GM21367 (cell line): ENCODE measurements around the gene UBXN6.

Experiments
- ATAC-seq: cut with Tn5 transposase; IDR thresholded peaks from one replicate; pipeline ENCODE4 v1.9.1; 2021; ENCODE audit not compliant: unreplicated experiment

Gene UBXN6

GRCh38 chr19:4493929-4494690 is 36.5 kb upstream of the UBXN6 start:
- ATAC-seq = no peak

GRCh38 chr19:4493104-4493928 is 35.7 kb upstream of the UBXN6 start:
- no peak for ATAC-seq

DNA sequence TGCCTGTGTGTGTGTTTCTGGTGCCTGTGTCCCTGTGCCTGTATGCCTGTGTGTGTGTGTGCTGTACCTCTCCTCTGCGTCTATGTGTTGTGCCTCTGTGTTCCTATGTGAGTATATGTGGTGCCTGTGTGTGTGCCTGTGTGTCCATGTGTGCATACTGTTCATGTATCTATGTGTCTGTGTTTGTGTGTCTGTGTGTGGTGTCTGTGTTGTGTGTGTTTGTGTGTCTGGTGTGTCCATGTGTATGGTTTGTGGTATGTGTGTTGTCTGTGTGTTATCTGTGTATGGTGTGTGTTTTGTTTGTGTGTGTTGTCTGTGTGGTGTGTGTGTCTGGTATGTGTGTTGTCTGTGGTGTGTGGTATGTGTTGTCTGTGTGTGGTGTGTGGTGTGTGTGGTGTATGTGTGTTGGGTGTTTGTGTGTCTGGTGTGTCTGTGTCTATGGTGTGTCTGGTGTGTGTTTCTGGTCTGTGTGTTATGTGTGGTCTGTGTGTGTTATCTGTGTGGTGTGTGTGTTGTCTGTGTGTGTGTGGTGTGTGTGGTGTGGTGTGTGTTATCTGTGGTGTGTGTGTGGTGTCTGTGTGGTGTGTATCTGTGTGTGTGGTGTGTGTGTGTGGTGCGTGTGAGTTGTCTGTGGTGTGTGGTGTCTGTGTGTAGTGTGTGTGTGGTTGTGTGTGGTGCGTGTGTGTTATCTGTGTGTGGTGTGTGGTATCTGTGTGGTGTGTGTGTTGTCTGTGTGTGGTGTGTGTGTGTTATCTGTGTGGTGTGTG is 34.9 kb upstream of the UBXN6 start:
- ATAC-seq = no peak

GRCh38 chr19:4491446-4491845 is 33.9 kb upstream of the UBXN6 start:
- no peak for ATAC-seq

- no peak for ATAC-seq
These were observed 30.9 kb upstream of the UBXN6 start for GRCh38 chr19:4488496-4488895.

DNA sequence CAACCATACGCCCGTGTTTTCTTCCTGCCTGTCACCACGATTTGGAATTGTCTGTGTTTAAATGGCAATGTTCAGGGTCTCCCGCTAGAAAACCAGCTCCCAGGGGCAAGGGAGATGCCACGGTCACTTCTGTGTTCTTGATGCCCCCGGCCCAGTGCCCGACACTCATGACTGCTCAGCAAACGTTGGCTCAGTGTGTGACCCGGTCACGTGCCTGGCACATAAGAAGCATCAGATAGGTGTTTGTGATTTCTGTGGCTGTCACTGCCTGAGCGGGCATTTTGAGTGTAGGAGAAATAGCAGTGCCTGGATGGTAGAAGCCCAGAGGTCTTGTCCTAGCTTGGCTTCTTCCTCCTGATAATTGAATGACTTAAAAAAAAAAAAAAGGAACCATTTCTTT is 30.0 kb upstream of the UBXN6 start:
- no peak for ATAC-seq

GRCh38 chr19:4483385-4483784 is 25.8 kb upstream of the UBXN6 start:
- no peak for ATAC-seq

- no peak for ATAC-seq
These were observed 25.2 kb upstream of the UBXN6 start for GRCh38 chr19:4482721-4483364.

DNA sequence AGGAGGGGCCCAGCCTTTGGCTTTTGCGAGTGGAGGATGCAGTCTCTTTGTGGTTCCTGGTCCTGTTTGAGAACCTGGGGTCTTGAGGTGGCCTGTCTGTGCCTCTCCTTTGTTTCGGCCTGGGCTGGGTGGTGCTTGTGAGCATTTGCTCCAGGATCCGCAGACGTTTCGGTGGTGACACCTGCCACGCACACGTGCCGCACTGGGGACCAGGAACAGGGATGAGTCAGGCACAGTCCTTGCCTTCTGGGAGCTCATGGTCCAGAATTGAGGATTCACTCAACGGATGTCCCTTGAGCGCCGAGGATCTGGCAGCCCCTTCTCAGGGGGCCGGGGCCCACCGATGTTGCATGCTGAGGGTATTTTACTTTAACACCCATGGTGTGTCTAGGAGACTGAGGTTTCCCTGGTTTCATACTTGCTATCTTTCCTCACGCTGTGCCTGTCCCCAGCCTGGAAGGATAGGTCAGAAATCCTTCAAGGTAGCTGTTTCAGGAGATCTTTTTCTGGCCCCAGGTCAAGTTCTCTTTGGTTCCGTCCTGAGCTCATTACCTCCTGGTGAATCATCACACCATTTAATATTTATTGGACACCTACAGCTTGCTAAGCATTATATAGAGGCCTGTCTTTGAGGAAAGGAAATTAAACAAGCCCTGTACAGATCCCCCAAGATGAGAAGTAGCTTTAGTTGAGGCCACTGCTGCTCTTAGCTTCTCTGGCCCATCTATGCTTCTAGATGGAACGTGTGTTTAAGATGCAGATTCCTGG is 19.6 kb upstream of the UBXN6 start:
- ATAC-seq = no peak

DNA sequence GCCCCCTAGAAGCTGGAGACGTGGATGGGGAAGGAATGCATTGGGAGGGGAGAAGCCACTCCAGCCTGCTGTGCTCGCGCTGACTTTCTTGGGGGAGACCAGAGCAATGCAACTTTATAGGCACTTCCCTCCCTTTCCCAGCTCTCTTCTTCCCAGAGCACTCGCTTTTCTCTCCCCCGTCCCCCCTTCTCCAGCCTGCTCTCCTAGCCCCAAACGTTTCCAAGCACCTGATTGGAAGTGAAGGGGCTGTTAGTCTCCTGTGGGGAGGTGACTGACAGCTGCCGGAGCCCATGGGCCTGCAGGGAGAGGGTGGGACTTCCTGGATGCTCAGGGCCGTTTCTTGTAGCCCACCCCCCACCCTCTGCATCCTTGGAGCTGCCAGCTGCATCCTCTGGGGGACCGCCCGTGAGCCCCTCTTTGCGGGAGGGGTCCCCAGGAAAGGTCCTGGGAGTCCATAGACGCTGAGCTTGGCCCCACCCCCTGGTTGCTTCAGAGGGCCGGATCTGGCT is 17.0 kb upstream of the UBXN6 start:
- no peak for ATAC-seq

- no peak for ATAC-seq
These were observed 16.3 kb upstream of the UBXN6 start for GRCh38 chr19:4473763-4474513.

- ATAC-seq = no peak
These were observed 15.6 kb upstream of the UBXN6 start for GRCh38 chr19:4473011-4473762.

DNA sequence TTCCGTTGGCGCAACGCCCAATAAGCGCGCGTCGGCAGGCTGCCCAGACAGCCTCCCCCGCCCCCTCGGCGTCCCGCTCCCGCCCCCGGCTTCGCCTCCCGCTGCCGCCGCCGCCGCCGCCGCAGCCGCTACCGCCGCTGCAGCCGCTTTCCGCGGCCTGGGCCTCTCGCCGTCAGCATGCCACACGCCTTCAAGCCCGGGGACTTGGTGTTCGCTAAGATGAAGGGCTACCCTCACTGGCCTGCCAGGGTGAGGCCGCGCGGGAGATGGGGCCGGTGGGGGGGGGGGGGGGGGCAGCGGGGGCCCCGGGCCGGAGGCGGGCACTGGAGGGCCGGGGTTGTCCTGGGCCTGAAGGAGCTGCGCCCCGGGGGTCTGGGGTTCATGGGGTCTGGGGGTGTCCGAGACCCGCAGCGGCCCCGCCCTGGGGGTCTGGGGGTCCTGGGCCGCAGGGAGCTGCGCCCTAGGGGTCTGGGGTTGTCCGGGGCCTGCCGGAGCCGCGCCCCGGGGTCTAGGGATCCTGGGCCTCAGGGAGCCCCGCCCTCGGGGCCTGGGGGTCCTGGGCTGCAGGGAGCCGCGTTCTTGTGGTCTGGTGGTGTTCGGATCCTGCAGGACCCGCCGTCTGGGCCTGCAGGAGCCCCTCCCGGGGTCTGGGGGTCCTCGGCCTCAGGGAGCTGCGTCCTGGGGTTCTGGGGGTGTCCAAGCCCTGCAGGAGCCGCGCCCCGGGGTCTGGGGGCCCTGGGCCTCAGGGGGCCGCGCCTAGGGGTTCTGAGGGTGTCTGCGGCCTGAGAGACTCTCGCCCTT is 14.8 kb upstream of the UBXN6 start, which contains the start of gene HDGFL2:
Gene HDGFL2 (plus strand): TSS at position 124 of the 801 bp plus-strand sequence. CDS start 54 bp downstream, at position 178.
- no peak for ATAC-seq

DNA sequence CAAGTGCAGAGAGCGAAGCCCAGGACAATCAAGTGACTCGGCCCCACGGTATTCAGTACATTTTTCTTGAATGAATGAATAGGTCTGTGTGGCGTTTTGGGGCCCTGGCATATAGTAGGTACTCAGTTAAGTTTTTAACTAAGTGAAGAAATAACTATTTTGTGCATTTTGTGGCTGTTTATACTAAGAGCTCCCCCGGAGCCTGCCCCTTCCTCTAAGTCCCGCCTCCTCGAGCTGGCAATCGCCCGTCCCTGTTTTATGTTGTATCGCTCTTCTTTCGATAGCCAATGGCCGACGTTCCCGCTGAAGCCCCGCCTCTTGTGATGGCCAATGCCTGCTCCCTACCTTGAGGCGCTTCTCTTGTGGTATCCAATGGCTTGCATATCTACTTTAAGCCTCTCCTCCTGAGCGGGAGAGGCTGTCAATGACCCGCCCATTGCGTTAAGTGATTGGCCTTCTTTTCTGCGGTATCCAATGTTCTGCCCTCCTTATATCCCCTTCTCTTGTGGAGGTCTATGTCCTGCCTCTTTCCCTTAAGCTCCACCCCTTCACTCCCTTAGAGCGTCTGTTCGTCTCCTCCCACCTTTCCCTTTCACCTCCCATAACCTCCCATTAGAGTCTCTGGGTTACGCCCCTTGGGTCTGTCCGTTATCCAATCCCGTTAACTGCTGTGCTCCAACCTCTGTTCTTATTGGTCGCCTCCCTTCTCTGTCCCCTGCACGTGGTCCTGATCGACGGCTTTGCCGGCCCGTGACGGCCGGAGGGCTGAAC is 14.0 kb upstream of the UBXN6 start:
- ATAC-seq = peak; percentile 80

GRCh38 chr19:4467835-4468234 is 10.2 kb upstream of the UBXN6 start:
- no peak for ATAC-seq

DNA sequence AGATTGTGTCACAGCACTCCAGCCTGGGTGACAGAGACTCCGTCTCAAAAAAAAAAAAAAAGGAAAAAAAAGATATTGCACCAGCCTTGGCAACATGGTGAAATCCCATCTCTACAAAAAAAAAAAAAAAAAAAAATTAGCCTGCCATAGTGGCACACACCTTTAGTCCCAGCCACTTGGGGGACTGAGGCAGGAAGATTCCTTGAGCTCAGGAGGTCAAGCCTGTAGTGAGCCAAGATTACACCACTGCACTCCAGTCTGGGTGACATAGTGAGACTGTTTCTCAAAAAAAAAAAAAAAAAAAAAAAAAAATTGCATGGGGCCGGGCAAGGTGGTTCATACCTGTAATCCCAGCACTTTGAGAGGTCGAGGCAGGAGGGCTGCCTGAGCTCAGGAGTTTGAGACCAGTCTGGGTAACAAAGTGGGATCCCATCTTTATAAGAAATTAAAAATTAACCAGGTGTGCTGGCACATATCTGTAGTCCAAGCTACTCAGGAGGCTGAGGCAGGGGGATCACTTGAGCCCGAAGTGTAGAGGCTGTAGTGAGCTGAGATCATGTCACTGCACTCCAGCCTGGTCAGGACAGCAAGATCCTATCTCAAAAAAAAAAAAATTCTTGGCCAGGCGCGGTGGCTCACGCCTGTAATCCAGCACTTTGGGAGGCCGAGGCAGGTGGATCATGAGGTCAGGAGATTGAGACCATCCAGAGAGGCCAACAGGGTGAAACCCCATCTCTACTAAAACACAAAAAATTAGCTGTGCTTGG is 7.4 kb upstream of the UBXN6 start:
- no peak for ATAC-seq
